PC-9 (cell line): Measurements from ENCODE around the gene ATP4B. TPM values are rescaled to one million over a fixed set of nuclear protein-coding genes. Genes with fewer than 3 reads are reported as not detected.

ENCODE experiments used
- BruUV-seq: library from RNA; stranded (reverse); fragments of 400-500 nt; replicated peaks from 2 replicates; lab custom pipeline; 2021; lab: Mats Ljungman, UMichigan
- CTCF ChIA-PET: fragments of 300-600 bp; sonication (Branson Sonifier 250); formaldehyde crosslinking; loops from one replicate; lab custom pipeline; 2022; ENCODE audit warnings: antibody characterized with exemption; lab: Charles Lee
- POLR2A ChIA-PET: fragments of 300-600 bp; sonication (Branson Sonifier 250); formaldehyde crosslinking; loops from one replicate; lab custom pipeline; 2022; ENCODE audit warnings: antibody characterized with exemption; ENCODE audit not compliant: unreplicated experiment; lab: Charles Lee
- DNase-seq, 2 experiments: peaks; one replicate each; pipeline versions ENCODE4 v3.0.0 to v3.0.0-alpha.2; 2015 to 2022; ENCODE audit warnings: mixed read lengths in 1 of 2
- H2AFZ ChIP-seq: fragments of 200-600 bp; sonication (generic); 2 replicates; pipeline ENCODE4 v1.8.1; 2017; ENCODE audit warnings: antibody characterized with exemption
- H3F3A ChIP-seq: fragments of 200-600 bp; sonication (generic); 2 replicates; pipeline ENCODE4 v1.8.1; 2017; ENCODE audit warnings: antibody characterized with exemption, mild to moderate bottlenecking, low read depth; ENCODE audit not compliant: insufficient read depth
- H3K27ac ChIP-seq: fragments of 200-600 bp; sonication (generic); 2 replicates; pipeline ENCODE4 v1.6.1; 2016; ENCODE audit warnings: mixed run types
- H3K27me3 ChIP-seq: fragments of 200-600 bp; sonication (generic); 2 replicates; pipeline ENCODE4 v1.6.1; 2016; ENCODE audit warnings: low read depth, mixed run types; ENCODE audit not compliant: insufficient read depth
- H3K36me3 ChIP-seq: fragments of 200-600 bp; sonication (generic); 2 replicates; pipeline ENCODE4 v1.6.1; 2016; ENCODE audit warnings: low read depth, mixed run types
- H3K4me1 ChIP-seq: fragments of 200-600 bp; sonication (generic); replicated peaks from 2 replicates; pipeline ENCODE4 v1.6.1; 2016; ENCODE audit warnings: mixed run types; ENCODE audit not compliant: insufficient read depth
- H3K4me2 ChIP-seq: fragments of 200-600 bp; sonication (generic); 2 replicates; pipeline ENCODE4 v1.6.1; 2017; ENCODE audit warnings: mixed run types
- H3K4me3 ChIP-seq: fragments of 200-600 bp; sonication (generic); 2 replicates; pipeline ENCODE4 v1.6.1; 2016; ENCODE audit warnings: mixed run types
- H3K79me2 ChIP-seq: fragments of 200-600 bp; sonication (generic); 2 replicates; pipeline ENCODE4 v1.6.1; 2017; ENCODE audit warnings: low read depth, mixed run types
- H3K9me2 ChIP-seq: fragments of 200-600 bp; sonication (generic); 2 replicates; pipeline ENCODE4 v1.8.1; 2017; ENCODE audit warnings: mild to moderate bottlenecking; ENCODE audit not compliant: insufficient read depth
- H3K9me3 ChIP-seq: fragments of 200-600 bp; sonication (generic); 2 replicates; pipeline ENCODE4 v1.8.1; 2016; ENCODE audit warnings: low read depth; ENCODE audit not compliant: insufficient read depth
- H4K20me1 ChIP-seq: fragments of 200-600 bp; sonication (generic); 2 replicates; pipeline ENCODE4 v1.8.1; 2017; ENCODE audit not compliant: insufficient read depth
- CTCF ChIP-seq: fragments of 200-600 bp; sonication (generic); conservative IDR thresholded peaks from 2 replicates; pipeline ENCODE4 v1.6.1; 2017; ENCODE audit warnings: mixed run types, antibody characterized with exemption, mild to moderate bottlenecking, moderate library complexity
- EZH2 ChIP-seq: fragments of 200-600 bp; sonication (generic); IDR thresholded peaks from 2 replicates; pipeline ENCODE4 v1.8.0; 2017; ENCODE audit warnings: antibody characterized with exemption, low read depth
- intact Hi-C: fragments of 100-400 bp; cut with micrococcal nuclease; formaldehyde crosslinking; loops from one replicate; pipeline ENCODE4 v1.10.0; 2022; ENCODE audit not compliant: unreplicated experiment
- total RNA-seq: library from RNA; stranded (reverse); gene quantifications from 2 replicates; pipeline ENCODE4 v1.2.3, GENCODE V29; 2021

ATP4B gene
- total RNA-seq, 1 experiment from 2014 or later, result not detected

- Histone ChIP-seq H3K9me3 (no peaks in the 10 kb centered on the region), H3K27me3 (no peaks in the 10 kb centered on the region), H3K9me2 (no peaks in the 10 kb centered on the region), H3K4me1 (no peaks in the 10 kb centered on the region), H3K27ac (no peak overlapping the region), H3K36me3 (0 out of 2 replicates have a peak, but pooled peaks cover 6% of the 10 kb centered on the region), H3F3A (no peaks in the 10 kb centered on the region), H4K20me1 (peaks cover 79% of the 10 kb centered on the region), H3K4me2 (no peak overlapping the region), H2AFZ (no peak overlapping the region), H3K79me2 (peaks cover 95% of the 10 kb centered on the region), H3K4me3 (no peak overlapping the region)
- ChIA-PET CTCF (no interaction called here), POLR2A (no interaction called here)
- TF ChIP-seq CTCF (no peak), EZH2 (no peak)
- DNase-seq, result no peak
- no TSS peak for BruUV-seq
- intact Hi-C loops, result no loop called here
These were observed 54.8 kb downstream of the ATP4B start for GRCh38 chr13:113603116-113603710.

DNA sequence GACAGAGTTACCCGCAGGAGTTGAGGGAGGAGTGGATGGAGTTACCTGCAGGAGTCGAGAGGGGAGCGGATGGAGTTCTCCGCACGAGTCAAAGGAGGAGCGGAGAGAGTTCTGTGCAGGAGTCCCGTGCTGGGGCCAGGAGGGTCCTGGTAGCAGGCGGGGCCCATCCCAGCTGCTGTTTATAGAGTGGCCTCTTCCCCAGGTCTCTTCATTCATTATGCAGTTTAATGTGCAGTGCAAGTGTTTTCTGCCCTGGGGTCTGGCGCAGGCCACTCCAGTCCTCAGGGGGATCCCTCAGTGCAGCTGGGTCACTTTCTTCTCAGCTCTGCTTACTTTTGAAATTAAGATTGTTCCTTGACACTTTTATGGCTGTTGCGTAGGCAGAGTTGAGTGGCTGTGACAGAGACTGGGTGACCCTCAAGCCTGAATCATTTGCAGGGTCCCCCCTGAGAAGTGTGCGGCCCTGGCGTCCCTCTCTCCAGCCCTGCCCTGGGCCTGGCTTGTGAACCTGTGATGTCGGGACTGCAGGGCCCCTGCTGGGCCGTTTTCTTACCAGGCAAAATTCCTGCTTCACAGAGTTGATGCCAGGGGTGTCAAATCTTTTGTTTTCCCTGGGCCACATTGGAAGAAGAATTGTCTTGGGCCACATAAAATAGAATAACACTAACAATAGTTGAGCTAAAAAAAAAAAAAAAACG is 55.6 kb downstream of the ATP4B start:
- no peaks in the 10 kb centered on the region for H3K4me1 ChIP-seq
- intact Hi-C loops, result no loop called here
- no peaks in the 10 kb centered on the region for H3K9me3 ChIP-seq
- H3K79me2 ChIP-seq, result peaks cover 95% of the 10 kb centered on the region
- H2AFZ ChIP-seq, result no peak overlapping the region
- TF ChIP-seq CTCF (no peak), EZH2 (no peak)
- no peaks in the 10 kb centered on the region; the same call in 1 of the 2 replicates for H3F3A ChIP-seq
- CTCF ChIA-PET, result no interaction called here
- BruUV-seq, result no TSS peak
- no peak overlapping the region for H3K4me3 ChIP-seq
- POLR2A ChIA-PET, result no interaction called here
- no peak overlapping the region for H3K4me2 ChIP-seq
- H3K9me2 ChIP-seq, result no peaks in the 10 kb centered on the region
- DNase-seq, result no peak
- 0 out of 2 replicates have a peak, but pooled peaks cover 9% of the 10 kb centered on the region for H3K36me3 ChIP-seq
- no peak overlapping the region for H3K27ac ChIP-seq
- peaks cover 85% of the 10 kb centered on the region for H4K20me1 ChIP-seq
- no peaks in the 10 kb centered on the region for H3K27me3 ChIP-seq

DNA sequence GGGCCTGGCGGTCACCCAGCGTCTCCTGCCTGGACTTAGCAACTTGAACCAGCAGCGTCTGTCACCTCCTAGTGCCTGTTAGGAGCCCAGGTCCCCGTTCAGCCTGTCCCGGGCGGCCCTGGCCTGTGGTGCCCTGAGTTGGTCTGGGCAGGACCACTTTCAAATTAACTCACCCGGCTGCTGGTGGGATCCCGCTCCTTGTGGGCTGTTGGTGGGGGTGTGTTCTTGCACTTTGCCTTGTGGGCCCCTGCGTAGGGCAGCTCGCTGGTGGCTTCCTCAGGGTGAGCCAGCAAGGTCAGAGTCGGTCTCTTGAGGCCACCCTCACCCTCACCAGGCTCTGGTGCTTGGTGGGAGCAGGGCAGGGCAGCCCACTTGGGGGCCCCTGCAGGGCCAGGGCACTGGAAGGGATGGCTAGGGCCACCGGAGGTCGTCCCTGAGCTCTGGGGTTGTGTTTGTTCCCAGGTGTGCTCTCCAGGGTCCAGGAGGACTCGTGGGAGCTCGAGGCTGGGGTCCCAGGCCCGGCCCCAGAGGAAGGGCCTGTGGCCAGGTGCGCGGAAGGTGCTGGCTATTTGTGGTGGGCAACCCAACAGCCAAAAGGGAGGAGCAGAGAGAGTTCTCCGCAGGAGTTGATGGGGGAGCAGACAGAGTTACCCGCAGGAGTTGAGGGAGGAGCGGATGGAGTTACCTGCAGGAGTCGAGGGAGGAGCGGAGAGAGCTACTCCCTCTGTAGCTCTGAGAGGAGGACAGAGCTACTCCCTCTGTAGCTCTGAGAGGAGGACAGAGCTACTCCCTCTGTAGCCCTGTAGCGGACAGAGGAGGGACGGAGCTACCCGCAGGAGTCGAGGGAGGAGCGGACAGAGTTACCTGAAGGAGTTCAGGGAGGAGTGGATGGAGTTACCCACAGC is 56.6 kb downstream of the ATP4B start:
- ChIA-PET POLR2A (no interaction called here), CTCF (no interaction called here)
- H3K36me3 ChIP-seq, result 0 out of 2 replicates have a peak, but pooled peaks cover 12% of the 10 kb centered on the region
- H3K4me1 ChIP-seq, result no peaks in the 10 kb centered on the region
- no TSS peak for BruUV-seq
- H3K4me3 ChIP-seq, result no peak overlapping the region
- no peaks in the 10 kb centered on the region for H3K9me3 ChIP-seq
- H3K9me2 ChIP-seq, result no peaks in the 10 kb centered on the region
- H3K27ac ChIP-seq, result no peak overlapping the region
- DNase-seq, result no peak
- intact Hi-C loops, result no loop called here
- no peaks in the 10 kb centered on the region; the same call in 1 of the 2 replicates for H3F3A ChIP-seq
- peaks cover 97% of the 10 kb centered on the region for H3K79me2 ChIP-seq
- no peak overlapping the region for H3K4me2 ChIP-seq
- no peaks in the 10 kb centered on the region for H3K27me3 ChIP-seq
- TF ChIP-seq CTCF (no peak), EZH2 (no peak)
- H4K20me1 ChIP-seq, result peaks cover 86% of the 10 kb centered on the region
- no peak overlapping the region for H2AFZ ChIP-seq
